IMR-90 (cell line): ENCODE data around the gene CTPS2. TPM values are rescaled to one million over a fixed set of nuclear protein-coding genes. Genes with fewer than 3 reads are reported as not detected.

Source experiments
- ATAC-seq: fragments of 200-7000 bp; cut with Tn5 transposase; 2 replicates; pipeline ENCODE4 v1.9.1; 2020; ENCODE audit warnings: low read depth, mild to moderate bottlenecking, moderate library complexity
- BruUV-seq: library from RNA; stranded (reverse); fragments of 400-500 nt; replicated peaks from 2 replicates; lab custom pipeline; 2021; lab: Mats Ljungman, UMichigan
- CTCF ChIA-PET: fragments of 300-600 bp; formaldehyde crosslinking; extraction: SDS; loops from one replicate; lab custom pipeline; 2021; ENCODE audit warnings: antibody characterized with exemption; lab: Yijun Ruan, JAX
- POLR2A ChIA-PET: fragments of 300-600 bp; sonication (Branson Sonifier 250); formaldehyde crosslinking; loops from one replicate; lab custom pipeline; 2022; ENCODE audit warnings: antibody characterized with exemption; ENCODE audit not compliant: unreplicated experiment; lab: Charles Lee
- DNase-seq: peaks from one replicate; pipeline ENCODE4 v3.0.0; 2013
- H2AFZ ChIP-seq: replicated peaks from 2 replicates; pipeline ENCODE3; 2013; ENCODE audit warnings: low read length, mild to moderate bottlenecking; ENCODE audit not compliant: poor library complexity
- H2AK5ac ChIP-seq: 2 replicates; pipeline ENCODE4 v1.6.1; 2013; ENCODE audit warnings: low read depth, low read length, inconsistent platforms
- H2AK9ac ChIP-seq: replicated peaks from 2 replicates; pipeline ENCODE3; 2013; ENCODE audit warnings: mild to moderate bottlenecking, low read depth, low read length, moderate library complexity; ENCODE audit not compliant: poor library complexity
- H2BK120ac ChIP-seq: 2 replicates; pipeline ENCODE4 v1.6.1; 2013; ENCODE audit warnings: low read depth, low read length, inconsistent platforms
- H2BK15ac ChIP-seq: 3 replicates; pipeline ENCODE4 v1.6.1; 2013; ENCODE audit warnings: low read depth, low read length, inconsistent platforms
- H2BK20ac ChIP-seq: 2 replicates; pipeline ENCODE4 v1.6.1; 2013; ENCODE audit warnings: low read depth, mild to moderate bottlenecking, inconsistent platforms, low read length, moderate library complexity
- H2BK5ac ChIP-seq: 2 replicates; pipeline ENCODE4 v1.6.1; 2013; ENCODE audit warnings: mild to moderate bottlenecking, low read depth, low read length, inconsistent platforms; ENCODE audit not compliant: poor library complexity, severe bottlenecking
- H3K14ac ChIP-seq: replicated peaks from 2 replicates; pipeline ENCODE4 v1.6.1; 2013; ENCODE audit warnings: low read depth, low read length, inconsistent platforms
- H3K18ac ChIP-seq: 2 replicates; pipeline ENCODE4 v1.6.1; 2013; ENCODE audit warnings: low read depth, low read length, control low read depth
- H3K23ac ChIP-seq: 2 replicates; pipeline ENCODE4 v1.6.1; 2013; ENCODE audit warnings: low read depth, low read length, inconsistent platforms
- H3K27ac ChIP-seq: 2 replicates; pipeline ENCODE4 v1.5.1; 2013; ENCODE audit warnings: mild to moderate bottlenecking, control low read depth, low read length; ENCODE audit not compliant: insufficient read depth
- H3K27me3 ChIP-seq: 2 replicates; pipeline ENCODE4 v1.6.1; 2013; ENCODE audit warnings: low read length; ENCODE audit not compliant: control insufficient read depth, insufficient read depth
- H3K36me3 ChIP-seq: 2 replicates; pipeline ENCODE4 v1.6.1; 2013; ENCODE audit warnings: low read length, mixed read lengths; ENCODE audit not compliant: control insufficient read depth, insufficient read depth
- H3K4ac ChIP-seq: 2 replicates; pipeline ENCODE4 v1.6.1; 2013; ENCODE audit warnings: low read depth, low read length, inconsistent platforms
- H3K4me1 ChIP-seq: 2 replicates; pipeline ENCODE4 v1.6.1; 2013; ENCODE audit warnings: low read length, mixed read lengths; ENCODE audit not compliant: control insufficient read depth, insufficient read depth
- H3K4me2 ChIP-seq: 2 replicates; pipeline ENCODE4 v1.6.1; 2013; ENCODE audit warnings: low read depth, mild to moderate bottlenecking, control low read depth, low read length, moderate library complexity
- H3K4me3 ChIP-seq: 2 replicates; pipeline ENCODE4 v1.5.1; 2013; ENCODE audit warnings: low read depth, mild to moderate bottlenecking, control low read depth, low read length, moderate library complexity; ENCODE audit not compliant: insufficient read depth
- H3K56ac ChIP-seq: 2 replicates; pipeline ENCODE4 v1.6.1; 2013; ENCODE audit warnings: low read length, inconsistent platforms; ENCODE audit not compliant: insufficient read depth; ENCODE audit errors: extremely low read depth
- H3K79me1 ChIP-seq, 2 experiments: 2 replicates each; pipeline ENCODE4 v1.6.1; 2013; ENCODE audit warnings: low read length in 2 of 2, inconsistent platforms in 1 of 2, low read depth in 1 of 2
- H3K9ac ChIP-seq: 2 replicates; pipeline ENCODE4 v1.6.1; 2013; ENCODE audit warnings: low read depth, low read length, control low read depth
- H3K9me1 ChIP-seq: 2 replicates; pipeline ENCODE4 v1.6.1; 2013; ENCODE audit warnings: low read length, inconsistent platforms; ENCODE audit not compliant: insufficient read depth
- H3K9me3 ChIP-seq: 2 replicates; pipeline ENCODE4 v1.6.1; 2013; ENCODE audit warnings: low read length; ENCODE audit not compliant: control insufficient read depth, insufficient read depth
- H4K20me1 ChIP-seq: 2 replicates; pipeline ENCODE4 v1.6.1; 2013; ENCODE audit warnings: low read length, inconsistent platforms; ENCODE audit not compliant: insufficient read depth
- H4K5ac ChIP-seq: 2 replicates; pipeline ENCODE4 v1.6.1; 2013; ENCODE audit warnings: mild to moderate bottlenecking, low read depth, low read length, control low read depth
- H4K8ac ChIP-seq, 2 experiments: 2 replicates each; pipeline ENCODE4 v1.6.1; 2013; ENCODE audit warnings: low read depth in 2 of 2, low read length in 2 of 2, control low read depth in 1 of 2, inconsistent platforms in 1 of 2
- H4K91ac ChIP-seq: 2 replicates; pipeline ENCODE4 v1.6.1; 2013; ENCODE audit warnings: low read depth, low read length, inconsistent platforms; ENCODE audit not compliant: insufficient read depth
- CEBPB ChIP-seq: IDR thresholded peaks from 2 replicates; pipeline ENCODE4 v1.6.1; 2012; ENCODE audit warnings: low read depth, low read length, improper control_type of control experiment
- CHD1 ChIP-seq: IDR thresholded peaks from 2 replicates; pipeline ENCODE4 v1.6.1; 2012; ENCODE audit warnings: low read depth, low read length, improper control_type of control experiment
- MAZ ChIP-seq: IDR thresholded peaks from 2 replicates; pipeline ENCODE4 v1.6.1; 2012; ENCODE audit warnings: low read depth, mild to moderate bottlenecking, low read length, improper control_type of control experiment, moderate library complexity, borderline replicate concordance
- NFE2L2 ChIP-seq: fragments of 150-350 bp; IDR thresholded peaks from 2 replicates; pipeline ENCODE4 v1.6.1; 2016; ENCODE audit warnings: low read depth, mild to moderate bottlenecking, low read length
- WGBS, 2 experiments: methylation state at CpG; one replicate each; pipeline versions ENCODE4 v1.1.5 to v1.1.7; 2013; ENCODE audit warnings: missing lambda C conversion rate in 2 of 2; ENCODE audit not compliant: insufficient read length in 1 of 2; ENCODE audit errors: extremely low coverage in 2 of 2; 5-methylcytosine and 5-hydroxymethylcytosine counted together
- dilution Hi-C: fragments of 300-500 bp; cut with HindIII; formaldehyde crosslinking; loops from one replicate; pipeline ENCODE4 v1.14.3; 2018; ENCODE audit warnings: low sequenced_read_pairs; ENCODE audit not compliant: unreplicated experiment
- in situ Hi-C: fragments of 300-500 bp; cut with MboI; formaldehyde crosslinking; loops from 3 replicates; pipeline ENCODE4 v1.14.3; 2019; ENCODE audit warnings: low sequenced_read_pairs, inconsistent platforms, mixed read lengths
- intact Hi-C: fragments of 100-400 bp; cut with micrococcal nuclease; formaldehyde crosslinking; loops from 2 replicates; pipeline ENCODE4 v1.10.0; 2022
- polyA plus RNA-seq, 3 experiments: library from polyadenylated mRNA; depleted of rRNA; stranded (reverse); fragments of >200 nt; gene quantifications; 2 replicates each; pipeline ENCODE4 v1.2.3, GENCODE V29; 2012; ENCODE audit warnings: low replicate concordance in 1 of 3
- total RNA-seq: library from RNA; depleted of rRNA; stranded (reverse); fragments of >200 nt; gene quantifications from 2 replicates; pipeline ENCODE4 v1.2.3, GENCODE V29; 2012
- TF ChIP-seq, protein P1 (sequence below): fragments of 150-350 bp; IDR thresholded peaks from 2 replicates; pipeline ENCODE4 v1.6.1; 2016; ENCODE audit warnings: low read depth, mild to moderate bottlenecking, low read length, moderate library complexity, borderline replicate concordance

Gene CTPS2
- total and polyA plus RNA-seq, 2 of the 4 experiments (the other 2 are of a cell fraction): 6.0 to 13.1 TPM

DNA sequence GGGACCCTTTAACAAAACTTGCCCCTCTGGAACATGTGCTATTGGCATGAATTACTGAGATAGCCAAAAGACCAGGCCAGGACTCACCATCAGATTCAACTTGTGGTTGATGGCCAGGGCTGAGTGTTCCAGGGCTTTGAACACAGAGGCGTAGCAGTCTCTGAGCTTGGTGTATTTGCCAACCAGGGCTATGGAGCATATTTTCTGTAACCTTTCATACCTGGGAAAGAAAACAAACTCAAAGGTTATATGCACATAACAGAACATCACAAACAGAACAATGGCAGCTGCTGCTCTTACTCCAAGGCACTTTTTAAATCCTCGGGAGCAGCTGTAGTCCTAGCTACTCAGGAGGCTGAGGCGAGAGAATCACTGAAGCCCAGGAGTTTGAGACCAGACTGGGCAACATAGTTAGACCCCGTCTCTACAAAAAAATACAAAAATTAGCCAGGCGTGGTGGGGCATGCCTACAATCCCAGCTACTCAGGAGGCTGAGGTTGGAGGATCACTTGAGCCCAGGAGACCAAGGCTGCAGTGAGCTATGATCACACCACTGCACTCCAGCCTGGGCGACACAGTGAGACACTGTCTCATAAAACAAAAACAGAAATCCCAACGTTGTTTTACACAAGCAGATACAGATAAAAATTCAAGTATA lies 29.3 kb downstream of the CTPS2 start:
- DNase-seq: no peak
- in situ Hi-C loops (loop anchor here (25.0 kb wide), 2 partner anchors 871 to 1196 kb away; partner anchors contain the start of gene PIR), dilution Hi-C loops (no loop called here), intact Hi-C loops (no loop called here)
- H3K9me1 ChIP-seq: no peaks in the 10 kb centered on the region
- no peak overlapping the region for H2AFZ ChIP-seq
- H4K8ac ChIP-seq: no peak overlapping the region
- H3K4me2 ChIP-seq: no peak overlapping the region
- H2BK15ac ChIP-seq: no peak overlapping the region
- no peak overlapping the region for H4K5ac ChIP-seq
- no peaks in the 10 kb centered on the region for H3K9me3 ChIP-seq
- no peak overlapping the region for H3K4ac ChIP-seq
- peaks cover 14% of the 10 kb centered on the region for H3K36me3 ChIP-seq
- H3K18ac ChIP-seq: no peak overlapping the region
- H2AK5ac ChIP-seq: no peak overlapping the region
- H3K79me1 ChIP-seq: peaks cover 0 to 2% of the 10 kb centered on the region in 2 experiments; a peak in 2 of 4 replicates
- H2BK5ac ChIP-seq: no peak overlapping the region
- no peak overlapping the region for H3K56ac ChIP-seq
- ATAC-seq: no peak
- no peak overlapping the region for H3K23ac ChIP-seq
- no peak overlapping the region for H3K27ac ChIP-seq
- H2BK20ac ChIP-seq: no peak overlapping the region
- no TSS peak for BruUV-seq
- H2AK9ac ChIP-seq: no peak overlapping the region
- no peak overlapping the region for H3K4me3 ChIP-seq
- peaks cover 3% of the 10 kb centered on the region; the same call in 1 of the 2 replicates for H3K27me3 ChIP-seq
- no peak overlapping the region for H3K14ac ChIP-seq
- 94% methylated on average over 3 of the region's 7 CpGs; no CpG with 5 or more reads in 1 of the 2 experiments for WGBS, 2 experiments
- H4K91ac ChIP-seq: no peak overlapping the region
- no peaks in the 10 kb centered on the region for H3K4me1 ChIP-seq
- ChIA-PET CTCF (no interaction called here), POLR2A (no interaction called here)
- TF ChIP-seq MAZ (no peak), CHD1 (no peak), NFE2L2 (no peak), CEBPB (no peak)
- TF ChIP-seq, protein P1, sequence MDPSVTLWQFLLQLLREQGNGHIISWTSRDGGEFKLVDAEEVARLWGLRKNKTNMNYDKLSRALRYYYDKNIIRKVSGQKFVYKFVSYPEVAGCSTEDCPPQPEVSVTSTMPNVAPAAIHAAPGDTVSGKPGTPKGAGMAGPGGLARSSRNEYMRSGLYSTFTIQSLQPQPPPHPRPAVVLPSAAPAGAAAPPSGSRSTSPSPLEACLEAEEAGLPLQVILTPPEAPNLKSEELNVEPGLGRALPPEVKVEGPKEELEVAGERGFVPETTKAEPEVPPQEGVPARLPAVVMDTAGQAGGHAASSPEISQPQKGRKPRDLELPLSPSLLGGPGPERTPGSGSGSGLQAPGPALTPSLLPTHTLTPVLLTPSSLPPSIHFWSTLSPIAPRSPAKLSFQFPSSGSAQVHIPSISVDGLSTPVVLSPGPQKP: no peak
- H2BK120ac ChIP-seq: no peak overlapping the region
- no peak overlapping the region for H3K9ac ChIP-seq
- no peaks in the 10 kb centered on the region for H4K20me1 ChIP-seq
